PFSK-1 (cell line): ENCODE results near the gene PAX2.

Experiments
- FOXP2 ChIP-seq: optimal IDR thresholded peaks from 2 replicates; pipeline ENCODE3; 2011; ENCODE audit warnings: borderline replicate concordance, control low read depth, inconsistent platforms; ENCODE audit not compliant: insufficient read depth; ENCODE audit errors: extremely low read length, extremely low read depth
- POLR2AphosphoS5 ChIP-seq: IDR thresholded peaks from 2 replicates; pipeline ENCODE4 v1.6.1; 2012; ENCODE audit warnings: low read depth, mild to moderate bottlenecking, control low read depth, low read length, moderate library complexity
- SIN3A ChIP-seq: IDR thresholded peaks from 2 replicates; pipeline ENCODE4 v1.6.1; 2012; ENCODE audit warnings: mild to moderate bottlenecking, low read length, moderate library complexity, borderline replicate concordance; ENCODE audit not compliant: insufficient read depth

- TF ChIP-seq SIN3A (no peak), POLR2AphosphoS5 (no peak), FOXP2 (no peak)
These were observed 3.9 kb upstream of the PAX2 start for GRCh38 chr10:100741378-100742075.
